ENCODE data around the gene VANGL1.

VANGL1 gene

DNA sequence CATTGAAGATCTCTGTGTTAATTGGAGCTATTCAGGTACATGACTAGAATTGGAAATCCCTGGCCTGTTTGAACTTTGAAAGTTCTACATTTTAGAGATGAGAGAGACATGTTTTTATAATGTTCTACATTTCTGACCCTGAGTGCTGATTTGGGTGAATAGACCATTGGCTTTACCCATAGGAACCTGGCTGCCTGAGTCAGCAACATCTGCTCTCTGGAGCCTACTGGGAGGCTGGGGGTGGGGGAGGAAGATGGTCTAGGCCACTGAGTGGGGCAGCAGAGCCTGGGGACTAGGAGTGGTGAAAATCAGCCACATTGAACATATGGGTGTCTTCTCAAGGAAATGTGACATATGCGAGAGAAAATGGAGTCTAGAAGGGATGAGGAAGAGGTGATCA lies 1.4 kb upstream of the VANGL1 start:
- H3K9me3 ChIP-seq (replicated peaks; ENCODE audit: insufficient read depth, low read length) = no peaks in the 10 kb centered on the region
- H3K36me3 ChIP-seq (replicated peaks; ENCODE audit: insufficient read depth, low read length) = no peaks in the 10 kb centered on the region
- TF ChIP-seq EZH2 (optimal IDR thresholded peaks at IDR 0.05; ENCODE audit: low read depth, low read length) = no peak
- TF ChIP-seq, protein P1, sequence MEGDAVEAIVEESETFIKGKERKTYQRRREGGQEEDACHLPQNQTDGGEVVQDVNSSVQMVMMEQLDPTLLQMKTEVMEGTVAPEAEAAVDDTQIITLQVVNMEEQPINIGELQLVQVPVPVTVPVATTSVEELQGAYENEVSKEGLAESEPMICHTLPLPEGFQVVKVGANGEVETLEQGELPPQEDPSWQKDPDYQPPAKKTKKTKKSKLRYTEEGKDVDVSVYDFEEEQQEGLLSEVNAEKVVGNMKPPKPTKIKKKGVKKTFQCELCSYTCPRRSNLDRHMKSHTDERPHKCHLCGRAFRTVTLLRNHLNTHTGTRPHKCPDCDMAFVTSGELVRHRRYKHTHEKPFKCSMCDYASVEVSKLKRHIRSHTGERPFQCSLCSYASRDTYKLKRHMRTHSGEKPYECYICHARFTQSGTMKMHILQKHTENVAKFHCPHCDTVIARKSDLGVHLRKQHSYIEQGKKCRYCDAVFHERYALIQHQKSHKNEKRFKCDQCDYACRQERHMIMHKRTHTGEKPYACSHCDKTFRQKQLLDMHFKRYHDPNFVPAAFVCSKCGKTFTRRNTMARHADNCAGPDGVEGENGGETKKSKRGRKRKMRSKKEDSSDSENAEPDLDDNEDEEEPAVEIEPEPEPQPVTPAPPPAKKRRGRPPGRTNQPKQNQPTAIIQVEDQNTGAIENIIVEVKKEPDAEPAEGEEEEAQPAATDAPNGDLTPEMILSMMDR (IDR thresholded peaks at IDR 0.05; ENCODE audit: low read length) = no peak
- no peak for TF ChIP-seq EZH2phosphoT487 (IDR thresholded peaks at IDR 0.05; ENCODE audit: low read length)
- no peaks in the 10 kb centered on the region for H4K20me1 ChIP-seq (ENCODE audit: insufficient read depth, low read length)
- H3K27me3 ChIP-seq (replicated peaks; ENCODE audit: insufficient read depth, low read length) = no peaks in the 10 kb centered on the region
- no peak overlapping the region for H3K27ac ChIP-seq (ENCODE audit: low read length)
- peaks cover 8% of the 10 kb centered on the region for H3F3A ChIP-seq (ENCODE audit: insufficient read depth, low read length)
- no peak overlapping the region for H3K4me2 ChIP-seq (ENCODE audit: low read depth, low read length)
- H3K9ac ChIP-seq (ENCODE audit: low read length) = no peak overlapping the region
- no peak overlapping the region for H3K4me3 ChIP-seq (ENCODE audit: low read length)
- H3K4me1 ChIP-seq (ENCODE audit: low read length) = no peaks in the 10 kb centered on the region
- H2AFZ ChIP-seq (ENCODE audit: low read length) = no peak overlapping the region
- DNase-seq = no peak
- H3K79me2 ChIP-seq (ENCODE audit: low read length) = peaks cover 21% of the 10 kb centered on the region
- no peaks in the 10 kb centered on the region for H3K9me2 ChIP-seq (replicated peaks; ENCODE audit: insufficient read depth, low read length)

DNA sequence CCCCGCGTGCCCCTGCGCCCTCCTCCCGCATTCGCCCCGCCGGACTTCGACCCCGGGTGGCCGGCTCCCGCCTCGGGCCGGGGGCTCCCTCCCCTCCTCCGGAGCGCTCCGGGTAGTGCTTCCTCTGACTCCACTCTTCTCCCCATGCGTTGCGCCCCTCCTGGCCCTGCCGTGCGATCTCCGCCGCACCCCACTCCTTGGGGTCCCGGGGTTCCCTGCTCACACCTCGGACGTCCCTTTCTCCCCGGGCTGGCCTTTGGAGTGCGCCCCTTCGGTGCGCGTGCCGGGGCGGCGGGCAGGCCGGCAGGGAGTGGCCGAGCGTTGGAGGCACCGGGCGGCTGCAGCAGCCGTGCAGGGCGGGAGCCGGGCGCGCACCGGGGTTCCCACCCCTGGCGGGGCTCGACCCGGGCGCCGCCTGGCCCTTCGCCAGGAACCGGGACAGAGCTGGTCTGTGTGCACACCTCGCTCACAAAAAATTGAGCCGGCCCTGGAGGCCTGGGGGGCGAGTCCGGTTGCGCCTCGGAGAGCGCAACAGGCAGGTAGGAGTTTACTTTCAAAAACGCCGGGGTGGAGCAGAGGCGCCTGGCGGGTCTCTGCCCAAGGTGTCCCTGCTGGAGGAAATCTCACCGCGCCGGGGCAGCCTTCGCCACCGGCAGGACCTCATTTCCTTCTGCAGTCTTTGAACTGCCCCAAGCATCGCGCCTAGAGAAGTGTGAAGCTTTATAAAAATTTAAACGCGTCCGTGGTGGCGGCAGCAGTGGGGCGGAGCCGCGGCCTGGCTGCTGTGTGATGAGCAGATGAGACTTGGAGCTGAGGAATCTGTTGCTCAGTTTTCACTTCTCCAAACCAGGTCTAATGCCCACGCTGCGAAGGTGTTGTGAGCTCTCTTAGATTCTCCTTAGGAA lies 650 bp downstream of the VANGL1 start:
- Histone ChIP-seq H3K4me2 (ENCODE audit: low read depth, low read length) (peak overlapping the region; percentile 72; the same call in 1 of the 2 replicates), H3K9ac (ENCODE audit: low read length) (peak overlapping the region; percentile 57), H3K4me3 (ENCODE audit: low read length) (peak overlapping the region; percentile 65)

DNA sequence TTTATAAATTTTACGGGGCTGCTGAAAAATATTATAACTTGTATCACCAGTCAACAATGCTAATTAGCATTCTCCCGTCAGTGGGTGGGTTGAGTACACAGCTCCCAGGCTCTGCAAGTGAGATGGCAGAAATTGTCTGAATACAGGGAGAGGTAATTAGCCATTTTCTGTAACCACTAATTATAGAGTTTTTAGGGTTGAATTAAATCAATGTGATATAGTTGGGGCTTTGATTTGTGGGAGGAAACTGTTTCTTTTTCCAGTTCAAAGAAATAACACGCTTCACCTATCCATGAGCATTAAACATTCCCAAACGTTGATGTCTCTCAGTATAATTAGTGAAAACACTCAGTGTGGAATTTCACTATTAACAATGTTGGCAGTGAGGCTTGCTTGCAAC lies 1.5 kb downstream of the VANGL1 start:
- Histone ChIP-seq H3K9me3 (replicated peaks; ENCODE audit: insufficient read depth, low read length) (no peaks in the 10 kb centered on the region), H3K79me2 (ENCODE audit: low read length) (peaks cover 39% of the 10 kb centered on the region), H3K27ac (ENCODE audit: low read length) (peak overlapping the region; percentile 58; the same call in 1 of the 2 replicates), H3K9me2 (replicated peaks; ENCODE audit: insufficient read depth, low read length) (no peaks in the 10 kb centered on the region), H3K4me2 (ENCODE audit: low read depth, low read length) (peak overlapping the region; percentile 72; the same call in 1 of the 2 replicates), H3K27me3 (replicated peaks; ENCODE audit: insufficient read depth, low read length) (no peaks in the 10 kb centered on the region), H3K4me1 (ENCODE audit: low read length) (peaks cover 13% of the 10 kb centered on the region), H2AFZ (ENCODE audit: low read length) (0 out of 2 replicates have a peak overlapping the region, but pooled peaks have one; percentile 48), H3F3A (ENCODE audit: insufficient read depth, low read length) (peaks cover 12% of the 10 kb centered on the region), H3K36me3 (replicated peaks; ENCODE audit: insufficient read depth, low read length) (no peaks in the 10 kb centered on the region), H3K4me3 (ENCODE audit: low read length) (peak overlapping the region; percentile 65), H4K20me1 (ENCODE audit: insufficient read depth, low read length) (no peaks in the 10 kb centered on the region), H3K9ac (ENCODE audit: low read length) (peak overlapping the region; percentile 57; the same call in 1 of the 2 replicates)
- DNase-seq = no peak
- no peak for TF ChIP-seq EZH2 (optimal IDR thresholded peaks at IDR 0.05; ENCODE audit: low read depth, low read length)

More for the DNA sequence above, 650 bp downstream of the VANGL1 start:
- Histone ChIP-seq H3F3A (ENCODE audit: insufficient read depth, low read length) (peaks cover 8% of the 10 kb centered on the region), H3K4me1 (ENCODE audit: low read length) (peaks cover 5% of the 10 kb centered on the region), H3K79me2 (ENCODE audit: low read length) (peaks cover 31% of the 10 kb centered on the region), H3K9me2 (replicated peaks; ENCODE audit: insufficient read depth, low read length) (no peaks in the 10 kb centered on the region), H3K27me3 (replicated peaks; ENCODE audit: insufficient read depth, low read length) (no peaks in the 10 kb centered on the region), H3K27ac (ENCODE audit: low read length) (peak overlapping the region; percentile 58; the same call in 1 of the 2 replicates), H3K9me3 (replicated peaks; ENCODE audit: insufficient read depth, low read length) (no peaks in the 10 kb centered on the region), H2AFZ (ENCODE audit: low read length) (0 out of 2 replicates have a peak overlapping the region, but pooled peaks have one; percentile 48), H3K36me3 (replicated peaks; ENCODE audit: insufficient read depth, low read length) (no peaks in the 10 kb centered on the region), H4K20me1 (ENCODE audit: insufficient read depth, low read length) (no peaks in the 10 kb centered on the region)
- TF ChIP-seq, protein P1 (IDR thresholded peaks at IDR 0.05; ENCODE audit: low read length) = no peak
- no peak for TF ChIP-seq EZH2phosphoT487 (IDR thresholded peaks at IDR 0.05; ENCODE audit: low read length)
- TF ChIP-seq EZH2 (optimal IDR thresholded peaks at IDR 0.05; ENCODE audit: low read depth, low read length) = no peak
- DNase-seq = peak; percentile 61
